ENCODE results near the gene SLA2. TPM values are rescaled to one million over a fixed set of nuclear protein-coding genes. Genes with fewer than 3 reads are reported as not detected.
"Not testable (repeated sequence)": the region's sequence is repeated elsewhere in the genome, so short reads cannot be mapped to it uniquely, and the experiment has no call there.

The SLA2 gene
- total RNA-seq, 1 donor from 2014 or later = not detected

DNA sequence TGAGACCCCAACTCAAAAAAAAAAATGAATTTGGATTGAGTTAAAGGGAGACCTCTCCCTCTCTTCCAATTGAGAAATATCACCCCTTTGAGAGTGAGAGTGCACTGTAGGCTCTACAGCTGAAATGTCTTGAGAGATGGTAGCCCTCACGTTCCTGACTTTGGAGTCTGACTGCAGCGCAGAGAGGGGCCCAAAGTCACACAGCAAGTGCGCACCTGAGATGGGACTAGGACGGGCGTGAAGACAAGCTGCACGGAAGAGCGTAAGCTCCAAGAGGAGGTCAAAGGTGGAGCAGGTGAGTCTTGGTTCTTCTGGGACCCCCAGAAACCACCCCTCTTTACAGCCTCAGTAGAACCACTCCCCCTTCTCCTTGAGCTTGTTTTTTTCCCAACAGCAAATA is 643 bp downstream of the SLA2 start:
- no peak for DNase-seq

DNA sequence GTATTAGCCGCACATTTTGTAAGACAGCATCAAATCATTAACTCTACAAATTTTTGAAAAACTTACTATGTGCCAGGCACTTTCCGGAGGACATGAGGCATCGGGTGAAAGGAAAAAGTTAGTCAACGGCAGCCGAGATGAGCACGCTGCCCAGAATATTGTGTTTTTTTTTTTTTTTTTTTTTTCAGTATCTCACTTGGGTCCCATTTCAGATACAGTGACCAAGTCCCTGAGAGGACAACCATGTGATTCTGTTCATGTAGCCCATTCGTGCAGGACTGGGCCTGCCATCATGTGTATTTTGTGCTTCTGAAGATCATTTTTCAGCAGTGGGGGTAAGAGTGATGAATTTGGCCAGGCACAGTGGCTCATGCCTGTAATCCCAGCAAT is 1.3 kb downstream of the SLA2 start:
- DNase-seq = no peak

GRCh38 chr20:36644032-36644705 is 1.8 kb downstream of the SLA2 start:
- DNase-seq = no peak

- DNase-seq = no peak
These were observed 3.9 kb downstream of the SLA2 start for GRCh38 chr20:36642136-36642535.

DNA sequence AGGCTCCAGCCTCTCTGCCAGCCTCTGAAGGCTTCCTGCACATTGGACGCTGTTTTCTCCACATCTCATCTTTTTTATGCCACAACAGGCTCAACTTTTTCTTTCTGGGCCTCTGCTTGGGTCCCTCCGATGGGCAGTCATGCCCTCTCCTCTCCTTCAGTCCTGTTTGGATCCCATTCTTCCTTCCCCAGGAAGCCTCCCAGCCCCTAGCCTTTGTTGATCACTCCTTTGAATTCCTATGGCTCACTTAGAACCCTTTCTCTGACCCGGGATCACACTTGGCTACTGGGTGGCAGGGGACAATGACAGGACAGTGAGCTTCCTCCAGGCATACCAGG is 4.5 kb downstream of the SLA2 start:
- no peak for DNase-seq

DNA sequence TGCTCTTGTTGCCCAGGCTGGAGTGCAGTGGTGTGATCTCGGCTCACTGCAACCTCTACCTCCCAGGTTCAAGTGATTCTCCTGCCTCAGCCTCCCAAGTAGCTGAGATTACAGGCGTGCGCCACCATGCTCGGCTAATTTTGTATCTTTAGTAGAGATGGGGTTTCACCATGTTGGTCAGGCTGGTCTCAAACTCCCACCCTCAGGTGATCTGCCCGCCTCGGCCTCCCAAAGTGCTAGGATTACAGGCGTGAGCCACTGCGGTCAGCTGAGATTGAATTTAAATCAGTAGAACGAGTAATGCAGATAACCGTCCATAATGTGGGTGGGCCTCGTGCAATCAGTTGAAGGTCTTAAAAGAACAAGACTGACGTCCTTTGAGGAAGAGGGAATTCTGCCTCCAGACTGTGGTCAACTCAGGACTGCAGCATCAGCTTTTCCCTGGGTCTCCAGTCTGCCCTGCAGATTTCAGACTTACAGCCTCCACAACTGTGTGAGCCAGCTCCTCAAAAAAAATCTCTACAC is 7.1 kb downstream of the SLA2 start:
- DNase-seq = not testable (repeated sequence)

- DNase-seq = no peak
These were observed 11.7 kb downstream of the SLA2 start for GRCh38 chr20:36634342-36634741.

DNA sequence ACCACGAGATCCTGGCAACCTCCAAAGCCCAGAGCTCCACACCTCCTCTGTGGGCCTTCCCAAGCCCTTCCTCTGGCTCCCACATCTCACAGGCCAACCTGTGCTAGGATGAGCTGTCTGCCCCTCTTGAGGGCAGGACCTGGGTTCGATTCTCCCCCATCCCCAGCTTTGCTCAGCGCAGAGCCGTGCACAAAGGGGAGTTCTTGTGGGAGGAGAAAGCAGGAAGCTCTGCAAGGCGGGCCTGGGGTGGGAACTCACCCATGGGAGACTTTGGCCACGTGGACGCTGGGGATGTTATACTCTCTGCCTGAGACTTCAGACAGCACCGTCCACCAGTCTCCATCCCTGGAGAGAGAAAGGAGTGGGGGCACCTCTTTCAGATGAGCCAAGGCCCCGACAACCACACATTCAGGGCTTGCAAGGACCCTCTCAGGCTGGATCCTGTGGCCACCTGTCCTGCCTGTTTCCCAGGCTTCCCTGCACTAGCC is 12.7 kb downstream of the SLA2 start:
- no peak for DNase-seq

DNA sequence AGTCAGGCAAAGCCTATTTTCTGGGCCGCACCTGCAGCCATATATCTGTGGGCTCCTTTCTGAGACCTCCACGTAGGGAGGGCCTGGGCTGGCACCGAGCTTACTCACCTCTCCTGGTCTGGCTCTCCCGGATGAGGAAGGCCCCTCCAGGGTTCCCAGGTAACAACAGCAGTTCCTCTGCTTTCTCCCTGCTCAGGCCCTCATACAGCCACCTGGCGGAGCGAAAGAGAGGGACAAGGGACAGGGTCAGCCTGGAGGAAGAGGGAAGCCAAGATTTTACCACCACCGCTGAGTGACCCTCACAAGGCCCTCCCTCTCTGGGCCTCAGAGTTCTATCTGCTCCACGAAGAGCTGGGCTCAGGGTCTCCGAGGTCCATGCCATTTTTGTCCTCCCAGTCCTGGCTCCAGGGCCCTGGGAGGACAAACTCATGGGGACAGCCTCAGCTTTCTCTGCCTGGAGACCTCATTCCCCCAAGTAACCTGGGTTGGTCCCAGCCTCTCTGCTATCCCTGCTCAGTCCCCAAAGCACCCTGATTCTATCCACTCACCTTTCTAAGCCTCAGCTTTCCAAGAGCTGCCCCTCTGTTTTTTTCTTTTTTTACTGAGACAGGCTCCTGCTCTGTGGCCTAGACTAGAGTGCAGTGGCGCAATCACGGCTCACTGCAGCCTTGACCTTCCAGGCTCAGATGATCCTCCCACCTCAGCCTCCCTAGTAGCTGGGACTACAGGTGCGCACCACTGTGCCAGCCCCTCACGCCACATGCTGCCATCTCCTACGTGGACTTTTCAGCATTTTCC is 13.3 kb downstream of the SLA2 start:
- no peak for DNase-seq

GRCh38 chr20:36632147-36632486 is 13.9 kb downstream of the SLA2 start:
- no peak for DNase-seq

- DNase-seq = no peak
These were observed 14.3 kb downstream of the SLA2 start for GRCh38 chr20:36631646-36632045.

- DNase-seq = no peak
These were observed 16.0 kb downstream of the SLA2 start for GRCh38 chr20:36629719-36630681.

DNA sequence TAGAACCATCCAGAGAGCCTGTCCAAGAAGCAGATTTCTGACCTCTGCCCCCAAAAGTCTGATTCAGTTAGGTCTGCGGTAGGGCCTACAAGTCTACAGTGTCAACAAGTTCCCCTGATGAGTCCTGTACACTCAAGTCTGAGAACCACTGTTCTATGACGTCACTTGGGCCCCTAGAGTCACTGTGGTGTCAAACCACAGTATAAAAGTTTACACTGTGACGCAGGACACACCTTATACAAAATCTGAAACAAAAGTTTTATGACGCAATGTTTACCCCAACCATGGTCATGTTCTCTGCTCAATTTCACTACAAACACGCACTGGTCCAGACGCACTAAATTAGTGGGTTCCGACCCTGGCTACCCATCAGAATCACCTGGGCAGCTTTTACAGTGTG is 17.9 kb downstream of the SLA2 start:
- no peak for DNase-seq

GRCh38 chr20:36624944-36625324 is 21.1 kb downstream of the SLA2 start:
- DNase-seq = no peak

GRCh38 chr20:36624068-36624943 is 21.7 kb downstream of the SLA2 start:
- no peak for DNase-seq

DNA sequence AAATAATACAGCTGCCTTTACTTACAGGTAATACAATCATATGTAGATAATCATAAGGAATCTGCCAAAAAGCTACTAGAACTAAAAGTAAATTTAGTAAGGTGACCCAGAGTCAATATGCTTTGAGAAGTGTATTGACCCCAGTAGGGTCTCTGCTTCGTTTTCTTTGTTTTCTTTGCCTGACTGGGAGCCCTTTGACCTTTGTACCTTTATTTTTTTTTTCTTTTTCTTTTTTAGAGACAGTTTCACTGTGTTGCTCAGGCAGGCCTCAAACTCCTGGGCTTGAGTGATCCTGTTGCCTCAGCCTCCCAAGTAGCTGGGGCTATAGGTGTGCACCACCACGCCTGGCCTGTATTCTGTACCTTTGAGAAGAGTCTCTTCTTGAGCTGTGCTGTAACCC is 22.6 kb downstream of the SLA2 start:
- no peak for DNase-seq

- DNase-seq = no peak
These were observed 25.1 kb downstream of the SLA2 start for GRCh38 chr20:36620917-36621316.

- no peak for DNase-seq
These were observed 31.0 kb downstream of the SLA2 start for GRCh38 chr20:36614781-36615557.

- DNase-seq = no peak
These were observed 32.0 kb downstream of the SLA2 start for GRCh38 chr20:36613974-36614373.

DNA sequence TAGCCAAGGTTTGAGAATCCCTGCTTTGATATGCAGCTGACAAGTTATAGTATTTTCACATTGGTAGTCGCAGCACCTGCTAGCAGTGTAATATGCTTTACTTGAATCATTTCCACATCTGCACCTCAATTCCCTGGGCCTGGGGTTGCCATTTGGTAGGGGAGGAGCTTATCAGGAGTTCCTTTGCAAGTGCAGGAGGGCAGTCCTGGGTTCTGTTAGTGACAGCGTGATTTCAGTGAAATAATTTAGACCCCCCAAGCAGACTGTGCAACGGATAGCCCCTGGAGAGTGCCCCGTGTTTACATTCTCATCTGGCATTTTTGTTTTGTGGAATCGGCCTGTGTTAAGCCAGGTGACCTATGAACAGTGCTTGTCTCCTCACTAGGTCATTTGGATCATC is 34.4 kb downstream of the SLA2 start:
- no peak for DNase-seq

DNA sequence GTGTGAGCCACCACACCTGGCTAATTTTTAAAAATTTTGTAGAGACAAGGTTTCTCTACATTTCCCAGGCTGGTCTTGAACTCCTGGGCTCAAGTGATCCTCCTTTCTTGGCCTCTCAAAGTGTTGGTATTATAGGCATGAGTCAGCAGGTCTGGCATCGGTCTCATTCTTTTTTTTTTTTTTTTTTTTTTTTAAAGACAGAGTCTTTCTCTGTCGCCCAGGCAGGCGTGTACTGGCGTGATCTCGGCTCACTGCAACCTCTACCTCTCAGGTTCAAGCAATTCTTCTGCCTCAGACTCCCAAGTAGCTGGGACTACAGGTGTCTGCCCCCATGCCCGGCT is 37.6 kb downstream of the SLA2 start:
- DNase-seq = not testable (repeated sequence)

All from occipital lobe (tissue), 2 donors.